Neural cell (in vitro differentiated cells): ENCODE measurements around the gene TNFAIP3. TPM values are rescaled to one million over a fixed set of nuclear protein-coding genes. Genes with fewer than 3 reads are reported as not detected.

Experiments used
- H2AFZ ChIP-seq: fragments of 200-600, 300-800 bp; sonication (generic), shearing (Covaris generic); 2 replicates; pipeline ENCODE4 v1.6.0; 2014; ENCODE audit warnings: low read depth, mild to moderate bottlenecking, antibody characterized with exemption, low read length, moderate library complexity
- H3F3A ChIP-seq: fragments of 200-600 bp; shearing (Covaris generic); 2 replicates; pipeline ENCODE4 v1.6.1; 2016; ENCODE audit warnings: mild to moderate bottlenecking, moderate library complexity, mixed read lengths, antibody characterized with exemption, low read length; ENCODE audit not compliant: insufficient read depth, poor library complexity, severe bottlenecking
- H3K27ac ChIP-seq: fragments of 200-600, 300-800 bp; sonication (generic), shearing (Covaris generic); 2 replicates; pipeline ENCODE4 v1.5.1; 2014; ENCODE audit warnings: mild to moderate bottlenecking, low read length, moderate library complexity
- H3K27me3 ChIP-seq: fragments of 300-800, 200-600 bp; sonication (generic), shearing (Covaris generic); 2 replicates; pipeline ENCODE4 v1.6.0; 2014; ENCODE audit warnings: mild to moderate bottlenecking, low read depth, low read length, moderate library complexity; ENCODE audit not compliant: insufficient read depth
- H3K36me3 ChIP-seq: fragments of 300-800, 200-600 bp; sonication (generic), shearing (Covaris generic); 2 replicates; pipeline ENCODE4 v1.5.1; 2014; ENCODE audit warnings: mild to moderate bottlenecking, antibody characterized with exemption, low read length, moderate library complexity; ENCODE audit not compliant: insufficient read depth
- H3K4me2 ChIP-seq: fragments of 300-800, 200-600 bp; sonication (generic), shearing (Covaris generic); 2 replicates; pipeline ENCODE4 v1.6.0; 2014; ENCODE audit warnings: mild to moderate bottlenecking, low read length
- H3K4me3 ChIP-seq: fragments of 300-800, 200-600 bp; sonication (generic), shearing (Covaris generic); 2 replicates; pipeline ENCODE4 v1.5.1; 2014; ENCODE audit warnings: mild to moderate bottlenecking, low read length, moderate library complexity
- H3K79me2 ChIP-seq: fragments of 200-600 bp; shearing (Covaris generic); replicated peaks from 2 replicates; pipeline ENCODE4 v1.6.0; 2014; ENCODE audit warnings: mild to moderate bottlenecking, low read length, moderate library complexity; ENCODE audit not compliant: insufficient read depth
- H3K9ac ChIP-seq: fragments of 300-800, 200-600 bp; sonication (generic), shearing (Covaris generic); 2 replicates; pipeline ENCODE4 v1.6.1; 2016; ENCODE audit warnings: mild to moderate bottlenecking, low read length, mixed read lengths
- H3K9me2 ChIP-seq: fragments of 200-600 bp; shearing (Covaris generic); 2 replicates; pipeline ENCODE4 v1.6.1; 2016; ENCODE audit warnings: mild to moderate bottlenecking, low read length, mixed read lengths; ENCODE audit not compliant: insufficient read depth
- H3K9me3 ChIP-seq: fragments of 200-600, 300-800 bp; sonication (generic), shearing (Covaris generic); 2 replicates; pipeline ENCODE4 v1.6.1; 2016; ENCODE audit warnings: mild to moderate bottlenecking, mixed run types, low read length, moderate library complexity, mixed read lengths
- H4K20me1 ChIP-seq: fragments of 200-600 bp; shearing (Covaris generic); 2 replicates; pipeline ENCODE4 v1.6.1; 2016; ENCODE audit warnings: mild to moderate bottlenecking, mixed run types; ENCODE audit not compliant: insufficient read depth
- EP300 ChIP-seq: fragments of 450-650 bp; conservative IDR thresholded peaks from 2 replicates; pipeline ENCODE4 v1.6.1; 2014; ENCODE audit warnings: antibody characterized with exemption, mild to moderate bottlenecking, moderate library complexity; ENCODE audit not compliant: poor library complexity, severe bottlenecking
- EZH2 ChIP-seq: fragments of 200-600, 300-800 bp; shearing (Covaris generic), sonication (generic); IDR thresholded peaks from 2 replicates; pipeline ENCODE4 v1.6.1; 2014; ENCODE audit warnings: antibody characterized with exemption, low read length, borderline replicate concordance, mild to moderate bottlenecking; ENCODE audit not compliant: insufficient read depth, poor library complexity, severe bottlenecking
- MXI1 ChIP-seq: fragments of 450-650 bp; conservative IDR thresholded peaks from 2 replicates; pipeline ENCODE4 v1.6.1; 2014; ENCODE audit warnings: antibody characterized with exemption, mild to moderate bottlenecking; ENCODE audit not compliant: poor library complexity, severe bottlenecking
- POLR2AphosphoS5 ChIP-seq: IDR thresholded peaks from 2 replicates; pipeline ENCODE4 v1.6.1; 2012
- RAD21 ChIP-seq: fragments of 450-650 bp; conservative IDR thresholded peaks from 2 replicates; pipeline ENCODE4 v1.6.1; 2014; ENCODE audit warnings: antibody characterized with exemption, mild to moderate bottlenecking, moderate library complexity
- REST ChIP-seq: IDR thresholded peaks from 2 replicates; pipeline ENCODE4 v1.6.1; 2012; ENCODE audit warnings: borderline replicate concordance
- SMC3 ChIP-seq: fragments of 450-650 bp; conservative IDR thresholded peaks from 2 replicates; pipeline ENCODE4 v1.6.1; 2014; ENCODE audit warnings: antibody characterized with exemption, mild to moderate bottlenecking, moderate library complexity; ENCODE audit not compliant: poor library complexity
- TAF1 ChIP-seq: IDR thresholded peaks from 2 replicates; pipeline ENCODE4 v1.6.1; 2012; ENCODE audit warnings: low read depth
- polyA plus RNA-seq: library from polyadenylated mRNA; depleted of rRNA; stranded (reverse); fragments of >200 nt; gene quantifications from 2 replicates; pipeline ENCODE4 v1.2.3, GENCODE V29; 2014
- TF ChIP-seq, protein P1 (sequence below): fragments of 450-650 bp; IDR thresholded peaks from 2 replicates; pipeline ENCODE4 v1.5.1; 2014; ENCODE audit warnings: antibody characterized with exemption, mild to moderate bottlenecking, moderate library complexity; ENCODE audit not compliant: poor library complexity, severe bottlenecking

TNFAIP3 gene
- polyA plus RNA-seq, 1 donor from 2014 or later, result 0.20 TPM

DNA sequence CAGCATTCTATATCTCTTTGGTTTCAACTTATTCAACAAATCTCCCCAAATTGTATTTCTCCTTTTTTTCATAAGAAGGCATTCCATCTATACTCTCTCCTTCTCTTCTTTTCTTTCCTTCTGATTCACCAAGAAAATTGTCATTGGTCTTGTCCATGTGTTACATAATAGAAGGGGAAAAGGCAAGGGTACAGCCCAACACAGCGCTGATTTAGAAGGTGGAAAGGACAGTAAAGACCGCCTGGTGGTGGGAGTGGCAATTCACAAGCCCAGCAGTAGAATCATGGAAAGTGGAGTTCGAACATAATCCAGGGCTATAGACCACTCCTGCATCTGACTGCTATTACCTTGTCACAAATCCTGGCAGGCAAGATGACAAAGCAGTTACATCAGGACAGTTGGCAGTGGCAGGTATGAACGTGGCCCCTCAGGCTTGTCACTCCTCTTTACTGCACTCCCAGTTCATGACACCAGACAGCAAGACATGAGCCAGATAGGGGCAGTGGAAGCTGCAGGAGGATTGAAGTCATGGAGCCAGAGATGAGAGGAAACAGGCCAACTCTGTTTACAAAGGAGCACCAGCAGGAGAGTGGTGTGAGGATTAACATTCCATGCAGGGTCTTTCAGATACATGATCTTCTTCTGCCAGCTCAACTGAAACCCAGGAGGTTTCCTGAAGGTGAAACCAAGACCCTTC is 2.1 kb upstream of the TNFAIP3 start:
- Histone ChIP-seq H3K79me2 (no peaks in the 10 kb centered on the region), H3K4me2 (no peak overlapping the region), H3K4me3 (no peak overlapping the region), H3K9me2 (no peaks in the 10 kb centered on the region), H3K27me3 (peaks cover 18% of the 10 kb centered on the region), H3K9ac (no peak overlapping the region), H3K27ac (no peak overlapping the region), H4K20me1 (no peaks in the 10 kb centered on the region), H3K9me3 (no peaks in the 10 kb centered on the region), H3F3A (no peaks in the 10 kb centered on the region), H3K36me3 (no peaks in the 10 kb centered on the region), H2AFZ (no peak overlapping the region)
- TF ChIP-seq TAF1, result no peak
- no peak for TF ChIP-seq MXI1
- TF ChIP-seq EP300, result peak; percentile 72
- no peak for TF ChIP-seq SMC3
- TF ChIP-seq POLR2AphosphoS5, result peak; percentile 30
- no peak for TF ChIP-seq RAD21

DNA sequence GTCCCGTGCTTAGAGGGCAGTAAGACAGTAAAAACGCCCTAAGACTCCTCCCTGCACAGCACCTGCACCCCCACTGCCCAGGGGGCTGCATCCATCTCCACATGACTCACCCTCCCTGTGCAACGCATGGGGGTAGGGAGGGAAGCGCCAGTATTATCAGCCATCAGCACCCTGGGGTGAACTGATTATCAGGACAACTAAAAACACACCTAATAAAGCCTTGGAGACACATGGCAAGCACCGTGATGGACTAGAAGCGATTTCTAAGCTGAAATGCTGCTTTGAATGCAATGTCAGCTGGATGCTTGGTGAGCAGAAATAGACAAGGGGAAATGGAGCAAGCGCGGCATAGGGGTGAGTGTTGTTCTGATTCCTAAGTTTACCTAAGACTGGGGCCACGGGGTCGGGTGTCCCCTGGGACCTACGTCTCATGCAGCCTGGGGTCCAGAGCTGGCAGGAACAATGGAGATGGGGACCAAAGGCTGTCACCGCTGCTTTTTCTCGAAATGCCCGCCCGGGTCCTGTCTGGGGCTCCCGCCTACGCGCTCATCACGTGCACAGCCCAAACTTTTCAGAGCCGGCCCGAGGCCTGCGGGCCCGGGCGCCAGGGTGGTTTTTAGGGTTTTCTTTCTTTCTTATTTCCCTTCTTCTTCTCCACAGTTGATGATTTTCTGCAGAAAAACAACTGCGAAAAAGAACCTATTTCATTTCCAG is 702 bp upstream of the TNFAIP3 start:
- Histone ChIP-seq H3K4me2 (peak overlapping the region; percentile 48), H3F3A (no peaks in the 10 kb centered on the region), H3K9me3 (no peaks in the 10 kb centered on the region), H3K27me3 (peaks cover 18% of the 10 kb centered on the region), H4K20me1 (no peaks in the 10 kb centered on the region), H2AFZ (no peak overlapping the region), H3K79me2 (no peaks in the 10 kb centered on the region), H3K9me2 (no peaks in the 10 kb centered on the region), H3K4me3 (peak overlapping the region; percentile 76), H3K36me3 (no peaks in the 10 kb centered on the region), H3K9ac (peak overlapping the region; percentile 54), H3K27ac (no peak overlapping the region)
- TF ChIP-seq, protein P1, sequence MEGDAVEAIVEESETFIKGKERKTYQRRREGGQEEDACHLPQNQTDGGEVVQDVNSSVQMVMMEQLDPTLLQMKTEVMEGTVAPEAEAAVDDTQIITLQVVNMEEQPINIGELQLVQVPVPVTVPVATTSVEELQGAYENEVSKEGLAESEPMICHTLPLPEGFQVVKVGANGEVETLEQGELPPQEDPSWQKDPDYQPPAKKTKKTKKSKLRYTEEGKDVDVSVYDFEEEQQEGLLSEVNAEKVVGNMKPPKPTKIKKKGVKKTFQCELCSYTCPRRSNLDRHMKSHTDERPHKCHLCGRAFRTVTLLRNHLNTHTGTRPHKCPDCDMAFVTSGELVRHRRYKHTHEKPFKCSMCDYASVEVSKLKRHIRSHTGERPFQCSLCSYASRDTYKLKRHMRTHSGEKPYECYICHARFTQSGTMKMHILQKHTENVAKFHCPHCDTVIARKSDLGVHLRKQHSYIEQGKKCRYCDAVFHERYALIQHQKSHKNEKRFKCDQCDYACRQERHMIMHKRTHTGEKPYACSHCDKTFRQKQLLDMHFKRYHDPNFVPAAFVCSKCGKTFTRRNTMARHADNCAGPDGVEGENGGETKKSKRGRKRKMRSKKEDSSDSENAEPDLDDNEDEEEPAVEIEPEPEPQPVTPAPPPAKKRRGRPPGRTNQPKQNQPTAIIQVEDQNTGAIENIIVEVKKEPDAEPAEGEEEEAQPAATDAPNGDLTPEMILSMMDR, result no peak
- TF ChIP-seq MXI1 (no peak), REST (no peak), POLR2AphosphoS5 (no peak), SMC3 (no peak), EP300 (no peak), TAF1 (no peak), RAD21 (no peak), EZH2 (no peak)
